ENCODE data around the gene CER1. TPM values are rescaled to one million over a fixed set of nuclear protein-coding genes. Genes with fewer than 3 reads are reported as not detected.
A peak's percentile ranks its signal among the peaks of the same experiment; 100 is the strongest.

CER1 gene, protein sequence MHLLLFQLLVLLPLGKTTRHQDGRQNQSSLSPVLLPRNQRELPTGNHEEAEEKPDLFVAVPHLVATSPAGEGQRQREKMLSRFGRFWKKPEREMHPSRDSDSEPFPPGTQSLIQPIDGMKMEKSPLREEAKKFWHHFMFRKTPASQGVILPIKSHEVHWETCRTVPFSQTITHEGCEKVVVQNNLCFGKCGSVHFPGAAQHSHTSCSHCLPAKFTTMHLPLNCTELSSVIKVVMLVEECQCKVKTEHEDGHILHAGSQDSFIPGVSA
- not detected for total RNA-seq

DNA sequence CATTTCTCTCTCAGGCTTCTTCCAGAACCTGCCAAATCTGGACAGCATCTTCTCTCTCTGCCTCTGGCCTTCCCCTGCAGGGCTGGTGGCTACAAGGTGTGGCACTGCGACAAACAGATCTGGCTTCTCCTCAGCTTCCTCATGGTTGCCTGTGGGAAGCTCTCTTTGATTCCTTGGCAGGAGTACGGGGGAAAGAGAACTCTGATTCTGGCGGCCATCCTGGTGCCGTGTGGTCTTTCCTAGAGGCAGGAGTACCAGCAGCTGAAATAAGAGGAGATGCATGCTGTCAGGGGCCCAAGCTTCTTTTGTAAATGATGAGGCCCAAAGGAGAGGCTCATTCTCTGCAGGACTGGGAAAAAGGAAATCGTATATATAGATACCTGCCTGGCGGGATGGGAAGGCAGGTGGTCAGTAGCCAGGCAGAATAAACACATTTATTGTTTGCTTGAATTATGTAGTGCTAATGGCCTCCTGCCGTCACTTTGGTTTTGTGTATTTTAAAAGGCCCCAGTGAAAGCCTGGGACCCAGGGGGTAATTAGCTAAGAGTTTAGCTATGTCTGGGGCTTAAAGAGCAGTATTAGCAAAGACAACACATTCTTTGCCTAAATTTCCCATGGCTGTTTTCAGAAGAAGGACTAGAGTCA, at the start of gene CER1:
TSS of gene CER1 (minus strand) at position 343 of the 645 bp plus-strand sequence. CDS start at position 282, 61 bp downstream.
- Mint-ChIP-seq H3K36me3 (ENCODE audit: low read depth) (no peaks in the 10 kb centered on the region), H3K27me3 (ENCODE audit: low read depth) (peaks cover 9% of the 10 kb centered on the region), H3K4me1 (ENCODE audit: low read depth) (no peaks in the 10 kb centered on the region), H3K4me3 (no peak within 1 kb of the TSS), H3K27ac (no peak within 1 kb of the TSS), H3K9me3 (no peaks in the 10 kb centered on the region)
- no peak for DNase-seq
- intact Hi-C loops (cut with micrococcal nuclease), result no loop called here
- CTCF ChIA-PET, result no interaction called here

DNA sequence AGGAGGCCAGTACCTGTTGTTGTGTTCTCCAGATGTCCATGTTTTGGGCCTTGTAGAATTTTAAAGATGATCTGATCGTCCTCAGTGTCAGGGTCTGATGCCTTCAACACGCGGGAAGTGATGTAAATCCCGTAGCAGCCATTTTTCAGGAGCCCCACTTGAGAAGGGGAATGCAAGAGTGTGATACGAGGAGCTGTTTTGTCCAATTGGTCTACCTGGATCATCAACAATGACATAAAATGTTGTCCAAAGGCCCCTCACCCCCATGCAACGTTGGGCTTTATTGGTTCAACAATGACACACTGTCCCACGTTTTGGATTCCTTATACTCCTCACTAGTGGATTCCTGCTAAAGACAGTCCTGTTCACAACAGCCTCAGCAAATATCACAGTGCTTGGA, 48.1 kb upstream of the CER1 start:
- no peaks in the 10 kb centered on the region for H3K36me3 Mint-ChIP-seq (ENCODE audit: low read depth)
- intact Hi-C loops (cut with micrococcal nuclease), result no loop called here
- H3K9me3 Mint-ChIP-seq, result no peaks in the 10 kb centered on the region
- H3K4me1 Mint-ChIP-seq (ENCODE audit: low read depth), result peaks cover 2% of the 10 kb centered on the region
- H3K27me3 Mint-ChIP-seq (ENCODE audit: low read depth), result peaks cover 15% of the 10 kb centered on the region
- H3K27ac Mint-ChIP-seq, result no peak overlapping the region
- CTCF ChIA-PET, result interaction anchor here (1.4 kb wide), 1 partner anchor 365 kb away, joined by 3 read pairs; no protein-coding TSS in a partner anchor
- DNase-seq, result no peak
- no peak overlapping the region for H3K4me3 Mint-ChIP-seq

DNA sequence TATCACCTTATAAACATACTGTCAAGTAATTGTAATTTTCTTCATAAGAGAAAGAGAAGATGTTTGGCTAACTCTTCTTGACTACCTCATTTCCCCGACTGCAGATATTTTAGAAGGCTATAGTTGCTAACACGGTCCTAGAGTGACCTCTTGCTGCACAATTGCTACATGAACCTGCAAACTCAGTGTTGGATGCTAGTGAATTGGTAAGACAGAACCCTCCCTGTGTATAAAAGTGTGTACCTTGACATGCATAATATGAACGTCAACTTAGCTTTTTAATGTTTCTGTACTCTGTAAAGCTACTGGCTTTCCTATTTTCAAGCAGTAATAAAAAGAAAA, 46.7 kb upstream of the CER1 start:
- Mint-ChIP-seq H3K36me3 (ENCODE audit: low read depth) (no peaks in the 10 kb centered on the region), H3K27me3 (ENCODE audit: low read depth) (peaks cover 15% of the 10 kb centered on the region), H3K4me3 (no peak overlapping the region), H3K9me3 (no peaks in the 10 kb centered on the region), H3K27ac (no peak overlapping the region), H3K4me1 (ENCODE audit: low read depth) (peaks cover 2% of the 10 kb centered on the region)
- CTCF ChIA-PET, result interaction anchor here (0.6 to 3.7 kb wide), 15 partner anchors 12 to 1393 kb away, joined by 3 to 18 read pairs (median 3); no protein-coding TSS in a partner anchor
- intact Hi-C loops (cut with micrococcal nuclease), result loop anchor here (2.0 to 10.0 kb wide), 4 partner anchors 76 to 1342 kb away; partner anchors contain the start of gene ZDHHC21
- no peak for DNase-seq

DNA sequence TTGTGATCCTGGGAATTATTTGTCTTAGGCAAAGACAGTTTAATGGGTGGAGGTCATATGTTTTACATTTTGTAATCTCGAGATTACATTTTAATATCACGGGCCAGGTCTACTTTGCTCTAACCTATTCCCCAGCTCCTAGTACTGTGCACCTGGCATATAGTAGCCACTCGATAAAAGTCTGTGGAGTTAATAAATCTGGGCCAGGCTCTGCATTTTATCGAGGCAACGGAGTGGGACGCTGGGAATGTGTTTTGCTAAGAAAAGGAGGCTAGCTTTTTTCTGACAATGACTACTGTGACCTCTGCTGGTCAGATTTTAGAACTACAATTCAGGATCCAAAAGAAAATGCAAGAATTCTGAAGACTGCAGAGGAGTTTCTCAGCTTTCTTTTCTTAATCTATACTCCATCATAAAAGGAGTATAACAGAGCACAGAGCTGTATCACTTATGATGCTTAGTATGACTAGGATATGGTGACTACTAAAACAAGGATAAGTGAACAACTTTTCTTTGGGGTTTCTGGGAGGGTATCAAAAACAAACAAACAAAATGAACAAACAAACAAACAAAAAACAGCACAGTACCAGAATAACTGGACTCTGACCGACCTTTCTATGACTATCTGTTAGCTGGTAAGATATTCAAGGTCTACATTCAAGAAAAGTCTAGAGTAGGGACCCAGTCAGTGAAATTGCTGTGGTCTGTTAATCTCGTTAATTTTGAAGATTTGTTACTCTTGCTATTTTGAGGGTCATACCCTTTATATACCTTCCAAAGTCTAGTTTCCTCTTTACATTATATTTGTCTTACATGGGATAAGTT, 46.1 kb upstream of the CER1 start:
- Mint-ChIP-seq H3K4me3 (no peak overlapping the region), H3K4me1 (ENCODE audit: low read depth) (peaks cover 2% of the 10 kb centered on the region), H3K27ac (no peak overlapping the region), H3K27me3 (ENCODE audit: low read depth) (peaks cover 15% of the 10 kb centered on the region), H3K36me3 (ENCODE audit: low read depth) (no peaks in the 10 kb centered on the region), H3K9me3 (no peaks in the 10 kb centered on the region)
- CTCF ChIA-PET, result interaction anchor here (0.6 to 3.7 kb wide), 15 partner anchors 13 to 1392 kb away, joined by 3 to 18 read pairs (median 3); no protein-coding TSS in a partner anchor
- intact Hi-C loops (cut with micrococcal nuclease), result loop anchor here (1.0 to 10.0 kb wide), 7 partner anchors 76 to 1341 kb away; partner anchors contain the start of gene ZDHHC21
- DNase-seq, result no peak

DNA sequence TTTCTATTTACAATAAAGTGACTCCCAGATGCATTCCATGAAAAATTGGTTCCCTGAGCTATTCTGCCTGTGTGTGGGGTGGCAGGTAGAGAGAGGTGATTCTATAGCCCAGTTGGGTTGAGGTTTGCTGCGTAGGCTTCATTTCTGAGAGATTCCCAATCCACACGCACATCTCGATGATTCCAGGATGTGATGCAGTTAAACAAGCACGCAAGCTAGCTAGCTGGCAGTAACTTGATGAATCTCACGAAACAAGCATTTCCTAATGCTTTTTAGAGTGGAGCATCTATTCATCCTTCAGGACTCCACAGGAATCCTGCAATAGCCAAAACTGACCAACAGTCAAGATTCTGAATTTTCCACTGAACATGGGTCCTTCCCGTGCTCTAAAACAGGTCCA, 43.8 kb upstream of the CER1 start:
- Mint-ChIP-seq H3K4me1 (ENCODE audit: low read depth) (peaks cover 2% of the 10 kb centered on the region), H3K9me3 (no peaks in the 10 kb centered on the region), H3K27me3 (ENCODE audit: low read depth) (peaks cover 20% of the 10 kb centered on the region), H3K27ac (no peak overlapping the region), H3K36me3 (ENCODE audit: low read depth) (no peaks in the 10 kb centered on the region), H3K4me3 (no peak overlapping the region)
- intact Hi-C loops (cut with micrococcal nuclease), result loop anchor here (5.0 to 10.0 kb wide), 3 partner anchors 376 to 1339 kb away; no protein-coding TSS in a partner anchor
- CTCF ChIA-PET, result interaction anchor here (0.9 to 2.5 kb wide), 7 partner anchors 9 to 369 kb away, joined by 3 to 9 read pairs (median 3); partner anchors contain the start of gene ZDHHC21
- DNase-seq, result no peak

DNA sequence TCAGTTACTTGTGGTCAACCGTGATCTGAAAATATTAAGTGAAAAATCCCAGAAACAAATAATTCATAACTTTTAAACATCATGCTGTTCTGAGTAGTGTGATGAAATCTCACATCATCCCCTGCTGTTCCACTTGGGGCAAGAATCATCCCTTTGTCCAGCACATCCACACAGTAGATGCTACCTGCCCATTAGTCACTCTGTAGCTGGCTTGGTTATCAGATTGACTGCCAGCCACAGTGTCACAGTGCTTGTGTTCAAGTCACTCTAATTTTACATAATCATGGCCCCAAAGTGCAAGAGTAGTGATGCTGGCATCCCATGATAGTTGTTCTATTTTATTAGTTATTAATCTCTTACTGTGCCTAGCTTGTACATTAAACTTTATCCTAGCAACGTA, 39.1 kb upstream of the CER1 start:
- Mint-ChIP-seq H3K4me1 (ENCODE audit: low read depth) (no peaks in the 10 kb centered on the region), H3K36me3 (ENCODE audit: low read depth) (no peaks in the 10 kb centered on the region), H3K27ac (peak overlapping the region; percentile 22), H3K4me3 (no peak overlapping the region), H3K9me3 (no peaks in the 10 kb centered on the region), H3K27me3 (ENCODE audit: low read depth) (peaks cover 7% of the 10 kb centered on the region)
- intact Hi-C loops (cut with micrococcal nuclease), result loop anchor here (10.0 kb wide), 1 partner anchor 407 kb away; no protein-coding TSS in a partner anchor
- DNase-seq, result no peak
- CTCF ChIA-PET, result no interaction called here

DNA sequence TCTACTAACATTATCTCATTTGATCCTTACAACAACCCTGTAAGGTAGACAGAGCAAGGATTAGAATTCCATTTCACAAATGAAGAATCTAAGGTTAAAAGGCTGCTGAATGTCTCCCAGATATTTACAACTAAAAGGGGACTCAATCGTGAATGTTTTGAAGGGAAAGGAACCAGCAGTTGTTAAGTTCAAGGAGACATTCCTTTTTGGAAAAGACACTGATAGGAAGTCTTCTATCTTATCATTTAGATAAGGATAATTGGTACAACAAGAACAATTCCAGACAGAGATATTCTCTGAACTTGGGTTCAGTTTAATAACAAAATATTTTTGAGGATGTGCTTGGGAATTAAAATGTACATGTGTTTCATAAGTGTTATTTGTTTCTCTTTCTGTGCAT, 37.5 kb upstream of the CER1 start:
- DNase-seq, result no peak
- Mint-ChIP-seq H3K4me3 (no peak overlapping the region), H3K4me1 (ENCODE audit: low read depth) (no peaks in the 10 kb centered on the region), H3K27me3 (ENCODE audit: low read depth) (peaks cover 7% of the 10 kb centered on the region), H3K36me3 (ENCODE audit: low read depth) (no peaks in the 10 kb centered on the region), H3K9me3 (no peaks in the 10 kb centered on the region), H3K27ac (no peak overlapping the region)
- intact Hi-C loops (cut with micrococcal nuclease), result loop anchor here (10.0 kb wide), 1 partner anchor 405 kb away; no protein-coding TSS in a partner anchor
- CTCF ChIA-PET, result no interaction called here

DNA sequence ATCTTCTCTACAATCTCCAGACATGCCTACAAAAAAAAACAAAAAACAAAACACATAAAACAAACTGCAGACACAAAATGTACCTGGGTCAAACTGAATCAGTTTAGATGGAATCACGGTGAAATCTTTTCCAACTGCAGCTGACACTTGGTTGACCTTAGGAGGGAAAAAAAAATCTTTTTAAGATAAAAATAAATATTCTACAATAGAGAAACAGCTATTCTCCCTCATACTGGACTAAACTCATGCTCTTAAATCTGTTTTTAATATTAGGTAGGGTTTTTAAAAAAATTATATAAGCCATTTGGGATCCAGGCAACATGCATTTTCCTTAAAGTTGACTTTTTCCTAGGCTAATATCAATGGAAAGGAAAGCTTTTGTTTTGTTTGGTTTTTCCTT, 33.8 kb upstream of the CER1 start:
- H3K4me3 Mint-ChIP-seq, result no peak overlapping the region
- H3K9me3 Mint-ChIP-seq, result no peaks in the 10 kb centered on the region
- no peaks in the 10 kb centered on the region for H3K4me1 Mint-ChIP-seq (ENCODE audit: low read depth)
- CTCF ChIA-PET, result no interaction called here
- no peak for DNase-seq
- no peaks in the 10 kb centered on the region for H3K36me3 Mint-ChIP-seq (ENCODE audit: low read depth)
- intact Hi-C loops (cut with micrococcal nuclease), result no loop called here
- no peak overlapping the region for H3K27ac Mint-ChIP-seq
- peaks cover 14% of the 10 kb centered on the region for H3K27me3 Mint-ChIP-seq (ENCODE audit: low read depth)

DNA sequence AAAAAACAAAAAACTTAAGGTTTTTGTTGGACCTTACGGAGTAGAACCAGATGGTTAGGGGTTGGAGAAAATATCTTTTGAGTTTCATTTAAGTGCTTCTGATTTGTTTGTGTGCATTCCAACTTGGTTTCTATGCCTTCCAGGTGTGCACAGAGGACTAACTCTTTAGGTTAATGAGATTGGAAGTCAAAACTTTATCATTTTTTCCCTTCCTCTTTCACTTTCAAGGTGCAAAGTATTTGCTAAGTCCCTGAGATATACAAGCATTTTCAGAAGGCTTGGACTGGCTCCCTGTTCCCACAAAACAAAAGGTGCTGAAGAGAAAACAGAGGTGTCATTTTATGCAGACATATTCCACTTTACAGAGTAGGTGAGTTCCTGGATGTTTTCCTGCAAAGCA, 30.3 kb upstream of the CER1 start:
- no peak for DNase-seq
- Mint-ChIP-seq H3K4me1 (ENCODE audit: low read depth) (peaks cover 16% of the 10 kb centered on the region), H3K9me3 (no peaks in the 10 kb centered on the region), H3K27me3 (ENCODE audit: low read depth) (peaks cover 21% of the 10 kb centered on the region), H3K27ac (no peak overlapping the region), H3K4me3 (no peak overlapping the region), H3K36me3 (ENCODE audit: low read depth) (no peaks in the 10 kb centered on the region)
- CTCF ChIA-PET, result no interaction called here
- intact Hi-C loops (cut with micrococcal nuclease), result no loop called here

DNA sequence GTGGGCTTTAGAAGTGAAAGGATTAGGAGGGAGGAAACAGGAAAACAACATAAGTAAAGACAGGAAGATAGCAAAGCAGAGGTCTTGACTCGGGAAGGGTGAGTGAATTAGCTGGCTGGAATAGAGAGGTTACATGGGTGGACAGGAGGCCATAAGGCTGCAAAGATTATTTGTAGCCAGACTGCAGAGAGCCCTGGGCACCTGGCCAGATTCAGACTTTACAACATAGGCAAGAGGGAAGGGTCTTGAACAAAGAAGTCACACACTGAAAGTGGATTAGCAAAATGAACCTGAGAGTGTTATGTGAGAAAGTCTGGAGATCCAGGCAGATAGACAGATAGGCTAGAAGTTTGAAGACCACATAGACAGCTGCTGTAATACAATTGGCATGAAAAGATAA, 29.7 kb upstream of the CER1 start:
- intact Hi-C loops (cut with micrococcal nuclease), result no loop called here
- Mint-ChIP-seq H3K9me3 (no peaks in the 10 kb centered on the region), H3K27me3 (ENCODE audit: low read depth) (peaks cover 23% of the 10 kb centered on the region), H3K4me3 (no peak overlapping the region), H3K36me3 (ENCODE audit: low read depth) (no peaks in the 10 kb centered on the region), H3K4me1 (ENCODE audit: low read depth) (peaks cover 16% of the 10 kb centered on the region), H3K27ac (no peak overlapping the region)
- CTCF ChIA-PET, result no interaction called here
- DNase-seq, result no peak

DNA sequence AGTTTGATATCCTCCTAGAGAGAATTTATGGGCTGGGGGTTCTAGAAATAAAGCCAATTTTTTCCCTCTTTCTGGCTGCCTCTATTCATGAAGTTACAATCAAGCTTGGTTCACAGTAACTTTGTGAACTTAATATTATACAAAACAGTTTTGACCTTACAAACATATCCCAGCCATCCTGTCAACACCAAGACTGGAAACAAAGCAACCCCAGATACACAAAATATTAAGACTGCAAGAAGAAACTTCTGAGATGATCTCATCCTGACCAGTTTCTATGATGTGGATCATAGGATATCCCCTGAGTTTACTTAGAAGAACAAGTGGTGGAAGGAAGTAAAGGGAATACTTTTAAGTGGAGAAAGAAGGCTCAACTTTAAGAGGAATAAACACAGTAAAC, 28.3 kb upstream of the CER1 start:
- Mint-ChIP-seq H3K9me3 (no peaks in the 10 kb centered on the region), H3K4me3 (no peak overlapping the region), H3K36me3 (ENCODE audit: low read depth) (no peaks in the 10 kb centered on the region), H3K27ac (no peak overlapping the region), H3K27me3 (ENCODE audit: low read depth) (peaks cover 23% of the 10 kb centered on the region), H3K4me1 (ENCODE audit: low read depth) (peaks cover 16% of the 10 kb centered on the region)
- no peak for DNase-seq
- CTCF ChIA-PET, result interaction anchor here (0.6 to 1.1 kb wide), 3 partner anchors 15 to 1264 kb away, joined by 3 read pairs; no protein-coding TSS in a partner anchor
- intact Hi-C loops (cut with micrococcal nuclease), result no loop called here

DNA sequence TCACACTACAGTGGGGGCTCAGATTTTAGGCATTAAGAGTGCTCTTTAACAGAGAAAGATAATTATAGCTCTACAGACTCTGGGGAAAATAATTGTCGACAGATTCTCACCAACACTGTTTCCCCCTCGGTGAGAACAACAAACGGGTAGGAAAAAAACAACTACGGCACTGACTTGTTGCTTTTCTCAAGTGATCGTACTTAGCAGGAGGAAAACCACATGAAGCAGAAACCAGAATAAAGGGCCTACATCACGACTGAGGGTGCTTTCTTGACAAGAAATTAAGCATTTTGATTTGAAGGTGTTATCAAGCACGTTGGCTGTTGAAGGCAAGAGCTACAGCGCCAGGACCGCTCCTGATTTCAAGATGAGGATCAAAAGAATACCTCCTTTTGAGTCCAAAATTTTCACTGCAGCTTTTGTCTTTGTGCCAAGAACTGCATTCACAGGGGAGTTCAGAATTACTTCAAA, 27.2 kb upstream of the CER1 start:
- intact Hi-C loops (cut with micrococcal nuclease), result no loop called here
- Mint-ChIP-seq H3K27me3 (ENCODE audit: low read depth) (peaks cover 23% of the 10 kb centered on the region), H3K36me3 (ENCODE audit: low read depth) (no peaks in the 10 kb centered on the region), H3K27ac (no peak overlapping the region), H3K9me3 (peaks cover 2% of the 10 kb centered on the region), H3K4me1 (ENCODE audit: low read depth) (peaks cover 16% of the 10 kb centered on the region), H3K4me3 (no peak overlapping the region)
- CTCF ChIA-PET, result interaction anchor here (1.0 kb wide), 1 partner anchor 97 kb away, joined by 3 read pairs; no protein-coding TSS in a partner anchor
- DNase-seq, result no peak
